ENCODE measurements around the gene TPCN2.
A peak's percentile ranks its signal among the peaks of the same experiment; 100 is the strongest.

The TPCN2 gene

DNA sequence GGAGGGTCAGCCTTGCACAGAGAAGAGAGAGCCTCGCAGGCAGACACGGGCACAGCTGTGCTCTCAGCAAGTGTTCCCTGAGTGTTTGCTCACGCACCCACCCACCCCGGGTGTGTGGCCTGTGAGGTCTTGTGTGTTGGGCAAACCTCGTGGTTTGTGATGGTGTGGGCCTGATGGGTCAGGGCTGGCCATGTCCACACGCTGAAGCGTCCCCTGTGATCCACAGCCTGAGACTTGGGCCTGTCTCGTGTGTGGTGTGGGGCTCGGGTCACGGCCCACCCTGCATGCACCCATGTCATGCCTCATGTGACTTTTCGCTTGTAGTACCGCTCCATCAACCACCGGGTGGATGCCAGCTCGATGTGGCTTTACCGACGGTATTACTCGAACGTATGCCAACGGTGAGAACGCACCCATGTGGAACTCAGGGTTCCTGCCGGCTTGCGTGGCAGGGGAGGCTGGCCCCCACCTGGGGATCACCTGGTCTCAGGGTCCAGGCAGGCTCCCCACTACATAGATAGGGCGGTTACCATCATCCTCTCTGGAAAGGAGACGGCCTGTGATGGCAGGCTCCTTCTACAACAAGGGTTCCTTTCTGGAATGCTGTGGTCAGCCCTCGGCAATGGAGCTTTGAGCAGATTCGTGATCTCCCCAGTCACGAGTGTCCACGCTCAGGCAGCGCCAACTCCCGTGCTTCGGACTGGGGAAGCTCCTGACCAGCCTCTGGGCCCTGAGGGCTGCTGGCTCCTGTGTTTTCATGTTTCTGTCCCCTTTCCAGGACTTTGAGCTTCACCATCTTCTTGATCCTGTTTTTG, 5.9 kb downstream of the TPCN2 start:
- Histone ChIP-seq H3K4me3 (ENCODE audit: insufficient read depth, low read length, poor library complexity, severe bottlenecking) (no peak overlapping the region), H4K20me1 (ENCODE audit: low read depth, low read length) (no peaks in the 10 kb centered on the region), H3K27me3 (ENCODE audit: low read length) (no peaks in the 10 kb centered on the region), H3K79me2 (ENCODE audit: insufficient read depth, low read length) (peaks cover 32% of the 10 kb centered on the region), H3K9ac (ENCODE audit: low read length) (no peak overlapping the region; the same call in 1 of the 2 replicates), H3K36me3 (ENCODE audit: low read length) (no peaks in the 10 kb centered on the region), H3K4me2 (ENCODE audit: low read depth, low read length, poor library complexity, severe bottlenecking) (no peak overlapping the region), H2AFZ (ENCODE audit: low read depth, low read length, severe bottlenecking) (no peak overlapping the region), H3F3A (ENCODE audit: insufficient read depth) (peaks cover 16% of the 10 kb centered on the region), H3K27ac (ENCODE audit: low read depth, low read length) (peak overlapping the region; percentile 96), H3K9me3 (ENCODE audit: insufficient read depth, low read length) (no peaks in the 10 kb centered on the region), H3K9me2 (replicated peaks; ENCODE audit: insufficient read depth, low read length) (no peaks in the 10 kb centered on the region)
- no peak for TF ChIP-seq EZH2phosphoT487 (conservative IDR thresholded peaks at IDR 0.05; ENCODE audit: low read length)
- TF ChIP-seq, protein P1, sequence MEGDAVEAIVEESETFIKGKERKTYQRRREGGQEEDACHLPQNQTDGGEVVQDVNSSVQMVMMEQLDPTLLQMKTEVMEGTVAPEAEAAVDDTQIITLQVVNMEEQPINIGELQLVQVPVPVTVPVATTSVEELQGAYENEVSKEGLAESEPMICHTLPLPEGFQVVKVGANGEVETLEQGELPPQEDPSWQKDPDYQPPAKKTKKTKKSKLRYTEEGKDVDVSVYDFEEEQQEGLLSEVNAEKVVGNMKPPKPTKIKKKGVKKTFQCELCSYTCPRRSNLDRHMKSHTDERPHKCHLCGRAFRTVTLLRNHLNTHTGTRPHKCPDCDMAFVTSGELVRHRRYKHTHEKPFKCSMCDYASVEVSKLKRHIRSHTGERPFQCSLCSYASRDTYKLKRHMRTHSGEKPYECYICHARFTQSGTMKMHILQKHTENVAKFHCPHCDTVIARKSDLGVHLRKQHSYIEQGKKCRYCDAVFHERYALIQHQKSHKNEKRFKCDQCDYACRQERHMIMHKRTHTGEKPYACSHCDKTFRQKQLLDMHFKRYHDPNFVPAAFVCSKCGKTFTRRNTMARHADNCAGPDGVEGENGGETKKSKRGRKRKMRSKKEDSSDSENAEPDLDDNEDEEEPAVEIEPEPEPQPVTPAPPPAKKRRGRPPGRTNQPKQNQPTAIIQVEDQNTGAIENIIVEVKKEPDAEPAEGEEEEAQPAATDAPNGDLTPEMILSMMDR (IDR thresholded peaks at IDR 0.05; ENCODE audit: insufficient read depth, low read length, poor library complexity, severe bottlenecking) = no peak

DNA sequence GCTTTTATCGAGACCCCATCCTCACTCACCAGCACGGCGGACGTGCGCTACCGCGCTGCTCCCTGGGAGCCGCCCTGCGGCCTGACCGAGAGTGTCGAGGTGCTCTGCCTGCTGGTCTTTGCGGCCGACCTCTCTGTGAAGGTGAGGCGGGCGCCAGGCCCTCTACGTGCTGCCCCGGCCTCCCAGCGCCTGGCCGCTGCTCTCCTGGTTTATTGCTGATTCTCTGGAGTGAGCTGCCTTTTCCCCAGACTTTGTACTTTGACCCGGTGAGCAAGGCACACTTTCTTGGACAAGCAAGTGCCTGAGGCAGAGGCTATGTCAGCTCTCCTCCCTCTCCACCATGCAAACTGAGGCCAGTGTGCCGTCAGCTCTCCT, 6.5 kb downstream of the TPCN2 start:
- Histone ChIP-seq H3K9me2 (replicated peaks; ENCODE audit: insufficient read depth, low read length) (no peaks in the 10 kb centered on the region), H3K36me3 (ENCODE audit: low read length) (no peaks in the 10 kb centered on the region), H2AFZ (ENCODE audit: low read depth, low read length, severe bottlenecking) (no peak overlapping the region), H3K27me3 (ENCODE audit: low read length) (no peaks in the 10 kb centered on the region), H3K27ac (ENCODE audit: low read depth, low read length) (peak overlapping the region; percentile 96), H3F3A (ENCODE audit: insufficient read depth) (peaks cover 16% of the 10 kb centered on the region), H3K9me3 (ENCODE audit: insufficient read depth, low read length) (no peaks in the 10 kb centered on the region), H3K4me3 (ENCODE audit: insufficient read depth, low read length, poor library complexity, severe bottlenecking) (no peak overlapping the region), H3K4me2 (ENCODE audit: low read depth, low read length, poor library complexity, severe bottlenecking) (peak overlapping the region; percentile 55), H4K20me1 (ENCODE audit: low read depth, low read length) (no peaks in the 10 kb centered on the region), H3K9ac (ENCODE audit: low read length) (peak overlapping the region; percentile 51; the same call in 1 of the 2 replicates), H3K79me2 (ENCODE audit: insufficient read depth, low read length) (peaks cover 32% of the 10 kb centered on the region)
- TF ChIP-seq EZH2phosphoT487 (conservative IDR thresholded peaks at IDR 0.05; ENCODE audit: low read length) = no peak
- TF ChIP-seq, protein P1 (IDR thresholded peaks at IDR 0.05; ENCODE audit: insufficient read depth, low read length, poor library complexity, severe bottlenecking) = no peak

DNA sequence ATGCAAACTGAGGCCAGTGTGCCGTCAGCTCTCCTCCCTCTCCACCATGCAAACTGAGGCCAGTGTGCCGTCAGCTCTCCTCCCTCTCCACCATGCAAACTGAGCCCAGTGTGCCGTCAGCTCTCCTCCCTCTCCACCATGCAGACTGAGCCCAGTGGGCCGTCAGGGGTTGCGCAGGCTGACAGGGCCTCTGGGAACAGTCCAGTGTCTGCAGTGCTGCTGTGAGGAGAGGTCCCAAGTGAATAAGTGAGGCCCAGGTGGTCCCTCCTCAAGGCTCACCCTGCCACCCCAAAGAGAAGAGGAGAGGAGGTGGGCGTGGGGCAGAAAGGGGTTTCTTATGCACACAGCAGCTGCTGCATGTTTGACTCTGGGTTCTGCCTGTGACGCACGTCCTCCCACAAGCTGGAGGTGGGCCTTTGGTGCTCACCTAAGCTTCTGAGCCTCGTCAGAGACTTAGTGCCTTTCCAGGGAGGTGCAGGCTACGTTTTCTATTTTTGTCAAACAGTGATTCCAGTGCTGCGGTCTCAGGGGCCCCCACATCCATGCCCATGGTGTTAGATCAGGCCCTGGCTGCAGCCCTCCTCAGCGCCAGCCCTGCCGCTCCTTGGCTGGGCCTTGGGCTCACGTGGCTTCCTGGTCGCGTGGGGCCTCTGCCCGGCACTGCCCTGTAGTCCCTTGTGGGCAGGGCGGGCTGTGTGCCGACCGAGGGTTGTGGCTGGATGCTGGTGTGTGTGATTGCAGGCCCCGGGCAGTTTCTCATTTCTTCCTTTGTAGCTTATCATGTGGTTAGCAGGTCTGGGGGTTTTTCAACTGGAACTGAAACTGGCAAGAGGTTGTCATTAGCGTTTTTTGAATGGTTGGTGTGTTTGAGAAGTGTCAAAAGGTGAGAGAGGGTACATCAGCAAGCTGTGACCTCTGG, 7.1 kb downstream of the TPCN2 start:
- peak overlapping the region; percentile 22 for H2AFZ ChIP-seq (ENCODE audit: low read depth, low read length, severe bottlenecking)
- no peak overlapping the region for H3K4me3 ChIP-seq (ENCODE audit: insufficient read depth, low read length, poor library complexity, severe bottlenecking)
- peaks cover 16% of the 10 kb centered on the region for H3F3A ChIP-seq (ENCODE audit: insufficient read depth)
- H3K79me2 ChIP-seq (ENCODE audit: insufficient read depth, low read length) = peaks cover 28% of the 10 kb centered on the region
- TF ChIP-seq, protein P1 (IDR thresholded peaks at IDR 0.05; ENCODE audit: insufficient read depth, low read length, poor library complexity, severe bottlenecking) = no peak
- no peak for TF ChIP-seq EZH2phosphoT487 (conservative IDR thresholded peaks at IDR 0.05; ENCODE audit: low read length)
- no peaks in the 10 kb centered on the region for H4K20me1 ChIP-seq (ENCODE audit: low read depth, low read length)
- peak overlapping the region; percentile 96 for H3K27ac ChIP-seq (ENCODE audit: low read depth, low read length)
- peak overlapping the region; percentile 55 for H3K4me2 ChIP-seq (ENCODE audit: low read depth, low read length, poor library complexity, severe bottlenecking)
- H3K36me3 ChIP-seq (ENCODE audit: low read length) = no peaks in the 10 kb centered on the region
- no peaks in the 10 kb centered on the region for H3K9me2 ChIP-seq (replicated peaks; ENCODE audit: insufficient read depth, low read length)
- peak overlapping the region; percentile 51 for H3K9ac ChIP-seq (ENCODE audit: low read length)
- no peaks in the 10 kb centered on the region for H3K27me3 ChIP-seq (ENCODE audit: low read length)
- H3K9me3 ChIP-seq (ENCODE audit: insufficient read depth, low read length) = no peaks in the 10 kb centered on the region

All from SU-DHL-6 (cell line).